ENCODE results near the gene PDZK1IP1.

GRCh38 chr1:47223174-47223920, 33.5 kb upstream of the PDZK1IP1 start:
- TF ChIP-seq CTCF (IDR thresholded peaks at IDR 0.05) (no peak), POLR2A (IDR thresholded peaks at IDR 0.05) (no peak)

Measured in adrenal gland (tissue), 5 donors.